MG63 (cell line): ENCODE results near the gene LGALSL. TPM values are rescaled to one million over a fixed set of nuclear protein-coding genes. Genes with fewer than 3 reads are reported as not detected.
"Not testable (repeated sequence)": the region's sequence is repeated elsewhere in the genome, so short reads cannot be mapped to it uniquely, and the experiment has no call there.

Experiments
- DNase-seq: peaks from one replicate; pipeline ENCODE4 v3.0.0-alpha.2; 2020
- H3K27me3 ChIP-seq: fragments of 250-450 bp; sonication (Bioruptor Pico); 2 replicates; pipeline ENCODE4 v1.5.1; 2020; ENCODE audit warnings: mild to moderate bottlenecking, moderate library complexity
- H3K36me3 ChIP-seq: fragments of 250-450 bp; sonication (Bioruptor Pico); 2 replicates; pipeline ENCODE4 v1.5.1; 2020; ENCODE audit warnings: mild to moderate bottlenecking, moderate library complexity
- H3K4me3 ChIP-seq: fragments of 250-450 bp; sonication (Bioruptor Pico); 2 replicates; pipeline ENCODE4 v1.5.1; 2020; ENCODE audit warnings: mild to moderate bottlenecking, moderate library complexity
- H3K9me3 ChIP-seq: fragments of 250-450 bp; sonication (Bioruptor Pico); 2 replicates; pipeline ENCODE4 v1.5.1; 2020; ENCODE audit warnings: mild to moderate bottlenecking, moderate library complexity
- total RNA-seq: library from RNA; depleted of rRNA; stranded (reverse); fragments of >200 nt; shearing (Covaris generic); gene quantifications from 2 replicates; pipeline ENCODE4 v1.2.3, GENCODE V29; 2014; ENCODE audit warnings: low replicate concordance

LGALSL gene
- total RNA-seq, 1 experiment from 2014 or later: 4.5 TPM

- Histone ChIP-seq H3K4me3 (no peak overlapping the region), H3K36me3 (no peaks in the 10 kb centered on the region), H3K27me3 (peaks cover 2% of the 10 kb centered on the region; the same call in 1 of the 2 replicates), H3K9me3 (no peaks in the 10 kb centered on the region)
- DNase-seq: no peak
Observed at GRCh38 chr2:64434039-64434657, 19.8 kb upstream of the LGALSL start.

GRCh38 chr2:64437883-64438282 is 16.1 kb upstream of the LGALSL start:
- H3K36me3 ChIP-seq: no peaks in the 10 kb centered on the region
- peaks cover 4% of the 10 kb centered on the region; the same call in 1 of the 2 replicates for H3K27me3 ChIP-seq
- no peaks in the 10 kb centered on the region for H3K9me3 ChIP-seq
- no peak overlapping the region for H3K4me3 ChIP-seq
- no peak for DNase-seq

- Histone ChIP-seq H3K27me3 (peaks cover 4% of the 10 kb centered on the region; the same call in 1 of the 2 replicates), H3K4me3 (no peak overlapping the region), H3K36me3 (no peaks in the 10 kb centered on the region), H3K9me3 (no peaks in the 10 kb centered on the region)
- DNase-seq: no peak
Observed at GRCh38 chr2:64439194-64439593, 14.8 kb upstream of the LGALSL start.

GRCh38 chr2:64440843-64441242 is 13.1 kb upstream of the LGALSL start:
- H3K9me3 ChIP-seq: no peaks in the 10 kb centered on the region
- H3K36me3 ChIP-seq: no peaks in the 10 kb centered on the region
- no peak for DNase-seq
- H3K4me3 ChIP-seq: no peak overlapping the region
- H3K27me3 ChIP-seq: peaks cover 4% of the 10 kb centered on the region; the same call in 1 of the 2 replicates

- H3K36me3 ChIP-seq: no peaks in the 10 kb centered on the region
- no peak for DNase-seq
- no peaks in the 10 kb centered on the region for H3K9me3 ChIP-seq
- peaks cover 4% of the 10 kb centered on the region; the same call in 1 of the 2 replicates for H3K27me3 ChIP-seq
- H3K4me3 ChIP-seq: no peak overlapping the region
Observed at GRCh38 chr2:64442277-64442676, 11.7 kb upstream of the LGALSL start.

GRCh38 chr2:64442801-64443429 is 11.0 kb upstream of the LGALSL start:
- no peaks in the 10 kb centered on the region for H3K9me3 ChIP-seq
- H3K27me3 ChIP-seq: peaks cover 4% of the 10 kb centered on the region; the same call in 1 of the 2 replicates
- H3K4me3 ChIP-seq: no peak overlapping the region
- DNase-seq: no peak
- H3K36me3 ChIP-seq: no peaks in the 10 kb centered on the region

GRCh38 chr2:64445970-64446369 is 8.0 kb upstream of the LGALSL start:
- not testable (repeated sequence) for H3K9me3 ChIP-seq, H3K27me3 ChIP-seq, H3K4me3 ChIP-seq, DNase-seq, H3K36me3 ChIP-seq

GRCh38 chr2:64447317-64448040 is 6.5 kb upstream of the LGALSL start:
- Histone ChIP-seq H3K9me3 (no peaks in the 10 kb centered on the region), H3K27me3 (no peaks in the 10 kb centered on the region), H3K36me3 (no peaks in the 10 kb centered on the region), H3K4me3 (no peak overlapping the region)
- DNase-seq: peak; percentile 64

GRCh38 chr2:64448041-64448426 is 5.9 kb upstream of the LGALSL start:
- Histone ChIP-seq H3K4me3 (no peak overlapping the region), H3K27me3 (no peaks in the 10 kb centered on the region), H3K36me3 (no peaks in the 10 kb centered on the region), H3K9me3 (no peaks in the 10 kb centered on the region)
- DNase-seq: no peak

- Histone ChIP-seq H3K36me3 (no peaks in the 10 kb centered on the region), H3K4me3 (no peak overlapping the region), H3K9me3 (no peaks in the 10 kb centered on the region), H3K27me3 (no peaks in the 10 kb centered on the region)
- DNase-seq: no peak
Observed at GRCh38 chr2:64451051-64451450, 2.9 kb upstream of the LGALSL start.

GRCh38 chr2:64454386-64455332 is 697 bp downstream of the LGALSL start:
- Histone ChIP-seq H3K9me3 (no peaks in the 10 kb centered on the region), H3K4me3 (peak overlapping the region; percentile 68), H3K27me3 (no peaks in the 10 kb centered on the region), H3K36me3 (peaks cover 2% of the 10 kb centered on the region; the same call in 1 of the 2 replicates)
- peak; percentile 60 for DNase-seq

GRCh38 chr2:64455545-64455944 is 1.6 kb downstream of the LGALSL start:
- DNase-seq: no peak
- Histone ChIP-seq H3K9me3 (no peaks in the 10 kb centered on the region), H3K36me3 (peaks cover 2% of the 10 kb centered on the region; the same call in 1 of the 2 replicates), H3K4me3 (no peak overlapping the region; the same call in 1 of the 2 replicates), H3K27me3 (no peaks in the 10 kb centered on the region)

- no peak overlapping the region for H3K4me3 ChIP-seq
- peaks cover 2% of the 10 kb centered on the region; the same call in 1 of the 2 replicates for H3K36me3 ChIP-seq
- no peak for DNase-seq
- H3K27me3 ChIP-seq: no peaks in the 10 kb centered on the region
- no peaks in the 10 kb centered on the region for H3K9me3 ChIP-seq
Observed at GRCh38 chr2:64456293-64456692, 2.3 kb downstream of the LGALSL start.

GRCh38 chr2:64457524-64457923 is 3.6 kb downstream of the LGALSL start:
- no peak for DNase-seq
- H3K4me3 ChIP-seq: no peak overlapping the region
- no peaks in the 10 kb centered on the region for H3K9me3 ChIP-seq
- peaks cover 2% of the 10 kb centered on the region; the same call in 1 of the 2 replicates for H3K36me3 ChIP-seq
- no peaks in the 10 kb centered on the region for H3K27me3 ChIP-seq

GRCh38 chr2:64459575-64459974 is 5.6 kb downstream of the LGALSL start:
- Histone ChIP-seq H3K36me3 (peaks cover 2% of the 10 kb centered on the region; the same call in 1 of the 2 replicates), H3K27me3 (no peaks in the 10 kb centered on the region), H3K9me3 (no peaks in the 10 kb centered on the region), H3K4me3 (no peak overlapping the region)
- no peak for DNase-seq

GRCh38 chr2:64460330-64460729 is 6.4 kb downstream of the LGALSL start:
- Histone ChIP-seq H3K36me3 (peaks cover 2% of the 10 kb centered on the region; the same call in 1 of the 2 replicates), H3K9me3 (no peaks in the 10 kb centered on the region), H3K4me3 (no peak overlapping the region), H3K27me3 (no peaks in the 10 kb centered on the region)
- no peak for DNase-seq
